ENCODE measurements around the gene FAM43B.

The FAM43B gene

GRCh38 chr1:20584890-20585289 lies 32.5 kb downstream of the FAM43B start:
- H3K27me3 ChIP-seq (ENCODE audit: insufficient read depth, low read length): no peaks in the 10 kb centered on the region
- no peak overlapping the region for H2AK5ac ChIP-seq (ENCODE audit: low read length)
- no peaks in the 10 kb centered on the region for H3K36me3 ChIP-seq (ENCODE audit: control insufficient read depth in 1 of 2, insufficient read depth in 2 of 2, low read length in 2 of 2)
- H3K23ac ChIP-seq (ENCODE audit: low read length): no peak overlapping the region
- no peak overlapping the region for H2BK12ac ChIP-seq (ENCODE audit: low read length)
- H3K4me2 ChIP-seq (ENCODE audit: low read length): no peak overlapping the region
- no peak overlapping the region for H4K91ac ChIP-seq (ENCODE audit: low read depth, low read length)
- H2BK120ac ChIP-seq (ENCODE audit: insufficient read depth, low read length, poor library complexity): no peak overlapping the region
- no peak overlapping the region for H3K27ac ChIP-seq (ENCODE audit: low read depth, low read length)
- no peaks in the 10 kb centered on the region for H3K4me1 ChIP-seq (ENCODE audit: control insufficient read depth in 1 of 2, insufficient read depth in 2 of 2, low read length in 2 of 2)
- H3K79me2 ChIP-seq (ENCODE audit: control insufficient read depth, insufficient read depth, low read length, poor library complexity): peaks cover 2% of the 10 kb centered on the region
- H2BK5ac ChIP-seq (ENCODE audit: low read depth, low read length, poor library complexity): no peak overlapping the region
- no peak overlapping the region for H3K14ac ChIP-seq (ENCODE audit: low read length)
- H4K8ac ChIP-seq (ENCODE audit: low read depth, low read length): no peak overlapping the region
- H3K79me1 ChIP-seq (ENCODE audit: low read length): no peaks in the 10 kb centered on the region
- H3K4me3 ChIP-seq (ENCODE audit: low read depth, low read length): no peak overlapping the region
- H2AFZ ChIP-seq (ENCODE audit: insufficient read depth, low read length, poor library complexity): no peak overlapping the region
- no CpG with 5 or more reads among the region's 2 CpGs for WGBS (ENCODE audit: extremely low coverage, insufficient coverage, insufficient read length)
- H4K12ac ChIP-seq (ENCODE audit: low read depth, low read length): no peak overlapping the region
- H3K4ac ChIP-seq (ENCODE audit: low read depth, low read length): no peak overlapping the region
- DNase-seq: no peak
- peaks cover 4% of the 10 kb centered on the region for H3K9me3 ChIP-seq (ENCODE audit: insufficient read depth, low read depth, low read length)
- H3K9ac ChIP-seq (ENCODE audit: low read length): no peak overlapping the region
- H3K18ac ChIP-seq (ENCODE audit: low read length): no peak overlapping the region

GRCh38 chr1:20586953-20587660 lies 34.7 kb downstream of the FAM43B start:
- Histone ChIP-seq H2AFZ (ENCODE audit: insufficient read depth, low read length, poor library complexity) (no peak overlapping the region), H3K14ac (ENCODE audit: low read length) (no peak overlapping the region), H3K9ac (ENCODE audit: low read length) (no peak overlapping the region), H3K18ac (ENCODE audit: low read length) (no peak overlapping the region), H4K12ac (ENCODE audit: low read depth, low read length) (no peak overlapping the region), H3K27me3 (ENCODE audit: insufficient read depth, low read length) (no peaks in the 10 kb centered on the region), H3K27ac (ENCODE audit: low read depth, low read length) (no peak overlapping the region), H2BK12ac (ENCODE audit: low read length) (no peak overlapping the region), H2BK120ac (ENCODE audit: insufficient read depth, low read length, poor library complexity) (no peak overlapping the region), H3K4me1 (ENCODE audit: control insufficient read depth in 1 of 2, insufficient read depth in 2 of 2, low read length in 2 of 2) (no peaks in the 10 kb centered on the region), H2BK5ac (ENCODE audit: low read depth, low read length, poor library complexity) (no peak overlapping the region), H4K91ac (ENCODE audit: low read depth, low read length) (no peak overlapping the region), H3K9me3 (ENCODE audit: insufficient read depth, low read depth, low read length) (peaks cover 4% of the 10 kb centered on the region), H3K79me1 (ENCODE audit: low read length) (no peaks in the 10 kb centered on the region), H3K79me2 (ENCODE audit: control insufficient read depth, insufficient read depth, low read length, poor library complexity) (peaks cover 2% of the 10 kb centered on the region), H3K4ac (ENCODE audit: low read depth, low read length) (no peak overlapping the region), H3K4me3 (ENCODE audit: low read depth, low read length) (no peak overlapping the region), H3K4me2 (ENCODE audit: low read length) (no peak overlapping the region), H2AK5ac (ENCODE audit: low read length) (no peak overlapping the region), H3K23ac (ENCODE audit: low read length) (no peak overlapping the region), H4K8ac (ENCODE audit: low read depth, low read length) (no peak overlapping the region), H3K36me3 (ENCODE audit: control insufficient read depth in 1 of 2, insufficient read depth in 2 of 2, low read length in 2 of 2) (no peaks in the 10 kb centered on the region)
- no peak for DNase-seq
- WGBS (ENCODE audit: extremely low coverage, insufficient coverage, insufficient read length): no CpG with 5 or more reads among the region's 10 CpGs

GRCh38 chr1:20587661-20588053 lies 35.3 kb downstream of the FAM43B start:
- no peak for DNase-seq
- Histone ChIP-seq H2BK5ac (ENCODE audit: low read depth, low read length, poor library complexity) (no peak overlapping the region), H3K23ac (ENCODE audit: low read length) (no peak overlapping the region), H2AK5ac (ENCODE audit: low read length) (no peak overlapping the region), H3K14ac (ENCODE audit: low read length) (no peak overlapping the region), H2BK12ac (ENCODE audit: low read length) (no peak overlapping the region), H4K12ac (ENCODE audit: low read depth, low read length) (no peak overlapping the region), H3K4me2 (ENCODE audit: low read length) (no peak overlapping the region), H2AFZ (ENCODE audit: insufficient read depth, low read length, poor library complexity) (no peak overlapping the region), H2BK120ac (ENCODE audit: insufficient read depth, low read length, poor library complexity) (no peak overlapping the region), H3K79me2 (ENCODE audit: control insufficient read depth, insufficient read depth, low read length, poor library complexity) (peaks cover 2% of the 10 kb centered on the region), H3K18ac (ENCODE audit: low read length) (no peak overlapping the region), H3K4me1 (ENCODE audit: control insufficient read depth in 1 of 2, insufficient read depth in 2 of 2, low read length in 2 of 2) (no peaks in the 10 kb centered on the region), H3K27me3 (ENCODE audit: insufficient read depth, low read length) (no peaks in the 10 kb centered on the region), H3K9me3 (ENCODE audit: insufficient read depth, low read depth, low read length) (peaks cover 4% of the 10 kb centered on the region), H4K8ac (ENCODE audit: low read depth, low read length) (no peak overlapping the region), H3K9ac (ENCODE audit: low read length) (no peak overlapping the region), H3K4ac (ENCODE audit: low read depth, low read length) (no peak overlapping the region), H3K27ac (ENCODE audit: low read depth, low read length) (no peak overlapping the region), H3K79me1 (ENCODE audit: low read length) (no peaks in the 10 kb centered on the region), H3K36me3 (ENCODE audit: control insufficient read depth in 1 of 2, insufficient read depth in 2 of 2, low read length in 2 of 2) (no peaks in the 10 kb centered on the region), H4K91ac (ENCODE audit: low read depth, low read length) (no peak overlapping the region), H3K4me3 (ENCODE audit: low read depth, low read length) (no peak overlapping the region)
- no CpG with 5 or more reads among the region's 2 CpGs for WGBS (ENCODE audit: extremely low coverage, insufficient coverage, insufficient read length)

GRCh38 chr1:20588634-20589225 lies 36.4 kb downstream of the FAM43B start, which contains the start of gene CDA:
CDA (plus strand) TSS chr1:20589097; CDS start chr1:20589130, 33 bp downstream.
- no peak within 1 kb of the TSS for H3K4ac ChIP-seq (ENCODE audit: low read depth, low read length)
- H3K23ac ChIP-seq (ENCODE audit: low read length): no peak within 1 kb of the TSS
- H2BK5ac ChIP-seq (ENCODE audit: low read depth, low read length, poor library complexity): no peak within 1 kb of the TSS
- H3K36me3 ChIP-seq (ENCODE audit: control insufficient read depth in 1 of 2, insufficient read depth in 2 of 2, low read length in 2 of 2): no peaks in the 10 kb centered on the region
- H3K18ac ChIP-seq (ENCODE audit: low read length): no peak within 1 kb of the TSS
- H3K79me2 ChIP-seq (ENCODE audit: control insufficient read depth, insufficient read depth, low read length, poor library complexity): peaks cover 2% of the 10 kb centered on the region
- H3K27ac ChIP-seq (ENCODE audit: low read depth, low read length): no peak within 1 kb of the TSS
- no peak within 1 kb of the TSS for H3K4me3 ChIP-seq (ENCODE audit: low read depth, low read length)
- H2BK12ac ChIP-seq (ENCODE audit: low read length): no peak within 1 kb of the TSS
- no CpG with 5 or more reads among the region's 11 CpGs for WGBS (ENCODE audit: extremely low coverage, insufficient coverage, insufficient read length)
- no peak within 1 kb of the TSS for H4K12ac ChIP-seq (ENCODE audit: low read depth, low read length)
- no peak within 1 kb of the TSS for H2AFZ ChIP-seq (ENCODE audit: insufficient read depth, low read length, poor library complexity)
- no peaks in the 10 kb centered on the region for H3K27me3 ChIP-seq (ENCODE audit: insufficient read depth, low read length)
- no peaks in the 10 kb centered on the region for H3K79me1 ChIP-seq (ENCODE audit: low read length)
- H2BK120ac ChIP-seq (ENCODE audit: insufficient read depth, low read length, poor library complexity): no peak within 1 kb of the TSS
- peak in 1 of 2 donors; percentile 56 for DNase-seq
- no peak within 1 kb of the TSS for H2AK5ac ChIP-seq (ENCODE audit: low read length)
- no peak within 1 kb of the TSS for H4K8ac ChIP-seq (ENCODE audit: low read depth, low read length)
- peaks cover 4% of the 10 kb centered on the region for H3K9me3 ChIP-seq (ENCODE audit: insufficient read depth, low read depth, low read length)
- no peak within 1 kb of the TSS for H3K4me2 ChIP-seq (ENCODE audit: low read length)
- H4K91ac ChIP-seq (ENCODE audit: low read depth, low read length): no peak within 1 kb of the TSS
- no peak within 1 kb of the TSS for H3K14ac ChIP-seq (ENCODE audit: low read length)
- no peaks in the 10 kb centered on the region for H3K4me1 ChIP-seq (ENCODE audit: control insufficient read depth in 1 of 2, insufficient read depth in 2 of 2, low read length in 2 of 2)
- no peak within 1 kb of the TSS for H3K9ac ChIP-seq (ENCODE audit: low read length)

Measured in trophoblast cell (in vitro differentiated cells and primary cell).